Suprapubic skin (tissue), 4 donors: ENCODE data around the gene ZNF555.

Source experiments
- EP300 ChIP-seq: sonication (generic); formaldehyde crosslinking; IDR thresholded peaks from one replicate; pipeline ENCODE4 v1.6.1; 2017; ENCODE audit warnings: antibody characterized with exemption
- POLR2A ChIP-seq, 2 donors: fragments of 450-650 bp; IDR thresholded peaks; one replicate each; pipeline ENCODE4 v1.6.1; 2017; ENCODE audit warnings: antibody characterized with exemption in 2 of 2, mild to moderate bottlenecking in 2 of 2, moderate library complexity in 2 of 2
- POLR2AphosphoS5 ChIP-seq, 3 donors: sonication (generic); formaldehyde crosslinking; IDR thresholded peaks; one replicate each; pipeline ENCODE4 v1.6.1; 2017; ENCODE audit warnings: antibody characterized with exemption in 3 of 3
- TF ChIP-seq, protein P1 (sequence below), 2 donors: fragments of 200-600 bp in 1 of 2; fragments of 450-650 bp in 1 of 2; sonication (generic) in 1 of 2; IDR thresholded peaks; one replicate each; pipeline ENCODE4 v1.5.1; 2016 to 2019; ENCODE audit warnings: antibody characterized with exemption in 2 of 2, mild to moderate bottlenecking in 1 of 2, moderate library complexity in 1 of 2

DNA sequence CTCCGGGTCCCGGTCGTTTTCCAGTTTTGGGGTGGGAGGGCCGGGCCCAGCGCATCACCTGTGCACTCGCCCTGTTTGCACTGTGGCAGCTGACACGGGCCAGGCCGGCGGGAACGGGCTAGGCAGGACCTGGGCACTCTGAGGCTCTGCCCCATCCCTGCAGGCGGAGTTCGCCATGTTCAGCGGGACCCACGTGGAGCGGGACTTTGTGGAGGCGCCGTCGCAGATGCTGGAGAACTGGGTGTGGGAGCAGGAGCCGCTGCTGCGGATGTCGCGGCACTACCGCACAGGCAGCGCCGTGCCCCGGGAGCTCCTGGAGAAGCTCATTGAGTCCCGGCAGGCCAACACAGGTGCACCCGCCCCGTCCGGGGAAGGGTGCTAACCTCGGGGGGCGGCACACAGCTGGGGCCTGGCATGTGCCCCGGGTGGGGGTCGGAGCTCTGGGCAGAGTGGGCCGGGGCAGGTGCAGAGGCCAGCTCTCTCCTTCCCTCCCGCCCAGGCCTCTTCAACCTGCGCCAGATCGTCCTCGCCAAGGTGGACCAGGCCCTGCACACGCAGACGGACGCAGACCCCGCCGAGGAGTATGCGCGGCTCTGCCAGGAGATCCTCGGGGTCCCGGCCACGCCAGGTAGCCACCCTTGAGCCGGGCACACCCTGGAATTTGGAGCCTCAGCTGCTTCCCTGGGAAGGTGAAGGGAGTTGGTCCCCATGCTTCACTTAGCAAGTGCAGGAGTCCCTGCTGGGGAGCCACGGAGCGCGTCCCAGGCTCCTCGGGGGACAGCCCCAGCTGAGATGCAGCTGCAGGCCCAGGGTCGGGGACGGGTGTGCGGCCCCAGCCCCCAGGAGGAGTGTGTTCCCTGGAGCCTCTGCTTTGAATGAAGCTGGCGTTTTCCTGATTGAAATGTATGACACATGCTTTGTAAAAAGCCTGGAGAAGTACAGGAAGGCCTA is 30.9 kb upstream of the ZNF555 start:
- TF ChIP-seq, protein P1, sequence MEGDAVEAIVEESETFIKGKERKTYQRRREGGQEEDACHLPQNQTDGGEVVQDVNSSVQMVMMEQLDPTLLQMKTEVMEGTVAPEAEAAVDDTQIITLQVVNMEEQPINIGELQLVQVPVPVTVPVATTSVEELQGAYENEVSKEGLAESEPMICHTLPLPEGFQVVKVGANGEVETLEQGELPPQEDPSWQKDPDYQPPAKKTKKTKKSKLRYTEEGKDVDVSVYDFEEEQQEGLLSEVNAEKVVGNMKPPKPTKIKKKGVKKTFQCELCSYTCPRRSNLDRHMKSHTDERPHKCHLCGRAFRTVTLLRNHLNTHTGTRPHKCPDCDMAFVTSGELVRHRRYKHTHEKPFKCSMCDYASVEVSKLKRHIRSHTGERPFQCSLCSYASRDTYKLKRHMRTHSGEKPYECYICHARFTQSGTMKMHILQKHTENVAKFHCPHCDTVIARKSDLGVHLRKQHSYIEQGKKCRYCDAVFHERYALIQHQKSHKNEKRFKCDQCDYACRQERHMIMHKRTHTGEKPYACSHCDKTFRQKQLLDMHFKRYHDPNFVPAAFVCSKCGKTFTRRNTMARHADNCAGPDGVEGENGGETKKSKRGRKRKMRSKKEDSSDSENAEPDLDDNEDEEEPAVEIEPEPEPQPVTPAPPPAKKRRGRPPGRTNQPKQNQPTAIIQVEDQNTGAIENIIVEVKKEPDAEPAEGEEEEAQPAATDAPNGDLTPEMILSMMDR (IDR thresholded peaks at IDR 0.05), result no peak
- TF ChIP-seq POLR2A (IDR thresholded peaks at IDR 0.05) (no peak), EP300 (no peak), POLR2AphosphoS5 (IDR thresholded peaks at IDR 0.05) (no peak)
